D721Med (cell line): ENCODE data around the gene GRIK4.

Source experiments
- DNase-seq: peaks from one replicate; pipeline ENCODE4 v3.0.0; 2011; ENCODE audit warnings: low spot score; ENCODE audit not compliant: insufficient read length
- FAIRE-seq: peaks from 2 replicates; lab custom pipeline; 2011; peaks lifted over from hg19 to GRCh38; lab: Jason Lieb, UNC
- TF ChIP-seq, protein P1 (sequence below): IDR thresholded peaks from 2 replicates; pipeline ENCODE4 v1.5.1; 2012; ENCODE audit warnings: mild to moderate bottlenecking, control low read depth; ENCODE audit not compliant: insufficient read depth; ENCODE audit errors: missing control alignments

The GRIK4 gene

DNA sequence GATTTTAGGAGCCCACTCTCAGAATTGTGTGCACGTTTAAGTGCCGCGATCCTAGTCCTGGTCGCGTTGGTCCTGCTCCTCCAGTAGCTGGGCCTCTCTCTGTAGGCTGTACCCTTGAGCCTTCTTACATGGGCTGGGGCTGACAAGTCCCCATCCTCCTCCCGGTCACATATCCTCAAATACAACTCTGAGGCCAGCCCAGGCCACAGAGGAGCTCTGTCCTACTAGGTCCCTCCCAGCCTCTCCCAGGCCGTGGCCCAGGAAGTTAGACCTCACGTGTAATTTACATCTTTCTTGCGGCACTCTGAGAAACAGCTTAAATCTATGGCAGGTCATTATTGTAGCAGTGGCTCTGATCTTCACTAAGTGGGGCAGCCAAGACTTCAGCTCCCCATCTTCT lies 305.2 kb downstream of the GRIK4 start:
- no peak for FAIRE-seq
- DNase-seq, result no peak
- TF ChIP-seq, protein P1, sequence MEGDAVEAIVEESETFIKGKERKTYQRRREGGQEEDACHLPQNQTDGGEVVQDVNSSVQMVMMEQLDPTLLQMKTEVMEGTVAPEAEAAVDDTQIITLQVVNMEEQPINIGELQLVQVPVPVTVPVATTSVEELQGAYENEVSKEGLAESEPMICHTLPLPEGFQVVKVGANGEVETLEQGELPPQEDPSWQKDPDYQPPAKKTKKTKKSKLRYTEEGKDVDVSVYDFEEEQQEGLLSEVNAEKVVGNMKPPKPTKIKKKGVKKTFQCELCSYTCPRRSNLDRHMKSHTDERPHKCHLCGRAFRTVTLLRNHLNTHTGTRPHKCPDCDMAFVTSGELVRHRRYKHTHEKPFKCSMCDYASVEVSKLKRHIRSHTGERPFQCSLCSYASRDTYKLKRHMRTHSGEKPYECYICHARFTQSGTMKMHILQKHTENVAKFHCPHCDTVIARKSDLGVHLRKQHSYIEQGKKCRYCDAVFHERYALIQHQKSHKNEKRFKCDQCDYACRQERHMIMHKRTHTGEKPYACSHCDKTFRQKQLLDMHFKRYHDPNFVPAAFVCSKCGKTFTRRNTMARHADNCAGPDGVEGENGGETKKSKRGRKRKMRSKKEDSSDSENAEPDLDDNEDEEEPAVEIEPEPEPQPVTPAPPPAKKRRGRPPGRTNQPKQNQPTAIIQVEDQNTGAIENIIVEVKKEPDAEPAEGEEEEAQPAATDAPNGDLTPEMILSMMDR, result no peak

DNA sequence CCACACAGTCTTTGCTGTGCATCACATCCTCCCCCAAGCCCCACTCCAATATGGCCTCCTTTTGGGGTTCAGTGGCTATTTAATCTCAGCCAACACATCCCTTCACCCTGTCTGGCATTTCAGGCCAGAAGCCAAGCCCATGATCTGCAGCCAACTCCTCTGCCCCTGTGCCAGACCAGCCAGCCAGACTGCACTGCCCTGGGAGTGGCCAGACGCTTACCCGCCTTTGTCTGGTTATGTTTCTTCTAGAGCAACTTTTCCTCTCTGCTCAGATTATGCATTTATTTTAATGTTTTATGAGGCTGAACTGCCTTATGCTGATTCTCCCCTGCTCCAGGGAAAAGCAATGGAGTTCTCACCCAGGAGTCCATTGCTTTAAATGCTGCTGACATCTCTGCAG lies 305.6 kb downstream of the GRIK4 start:
- TF ChIP-seq, protein P1, result no peak
- DNase-seq, result no peak
- no peak for FAIRE-seq

DNA sequence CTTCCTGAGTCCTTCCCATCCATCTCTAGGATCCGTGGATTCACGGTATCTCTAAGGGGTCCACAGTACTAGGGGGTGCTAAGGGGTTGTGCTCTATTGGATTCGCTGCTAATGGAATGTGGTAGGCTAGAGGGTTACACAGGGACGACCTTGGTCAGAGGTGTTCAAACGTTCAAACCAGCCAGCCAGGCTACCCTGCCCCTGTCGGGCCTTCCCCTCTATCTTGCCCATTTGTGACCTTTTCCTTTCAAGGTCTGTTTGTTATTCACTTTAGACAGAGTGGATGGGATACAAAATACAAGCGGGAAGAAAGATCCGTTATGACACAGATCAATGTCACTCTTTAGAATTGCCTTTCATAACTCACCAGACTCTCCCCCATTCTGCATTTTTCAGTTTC lies 306.5 kb downstream of the GRIK4 start:
- TF ChIP-seq, protein P1, result no peak
- DNase-seq, result no peak
- FAIRE-seq, result no peak

DNA sequence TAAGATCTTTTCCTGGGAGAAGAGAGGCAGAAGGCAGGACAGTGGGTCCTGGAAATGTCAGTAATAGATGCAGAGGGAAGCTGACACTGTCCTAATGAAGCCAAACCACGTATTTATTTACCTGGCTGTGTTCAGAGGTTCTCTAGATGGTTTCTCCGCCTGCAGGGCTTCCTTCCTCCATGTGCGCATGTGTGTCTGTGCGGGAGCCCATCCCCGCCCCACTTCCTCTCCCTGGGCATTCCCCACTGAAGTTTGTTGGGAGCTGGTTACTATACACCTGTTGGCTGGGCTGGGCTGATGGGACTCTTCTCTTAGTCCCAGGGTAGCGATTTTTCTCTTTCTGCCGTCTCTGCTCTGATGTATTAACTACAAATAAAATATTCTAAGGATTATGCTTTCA lies 307.5 kb downstream of the GRIK4 start:
- DNase-seq (no peak), FAIRE-seq (no peak)
- TF ChIP-seq, protein P1, result no peak

DNA sequence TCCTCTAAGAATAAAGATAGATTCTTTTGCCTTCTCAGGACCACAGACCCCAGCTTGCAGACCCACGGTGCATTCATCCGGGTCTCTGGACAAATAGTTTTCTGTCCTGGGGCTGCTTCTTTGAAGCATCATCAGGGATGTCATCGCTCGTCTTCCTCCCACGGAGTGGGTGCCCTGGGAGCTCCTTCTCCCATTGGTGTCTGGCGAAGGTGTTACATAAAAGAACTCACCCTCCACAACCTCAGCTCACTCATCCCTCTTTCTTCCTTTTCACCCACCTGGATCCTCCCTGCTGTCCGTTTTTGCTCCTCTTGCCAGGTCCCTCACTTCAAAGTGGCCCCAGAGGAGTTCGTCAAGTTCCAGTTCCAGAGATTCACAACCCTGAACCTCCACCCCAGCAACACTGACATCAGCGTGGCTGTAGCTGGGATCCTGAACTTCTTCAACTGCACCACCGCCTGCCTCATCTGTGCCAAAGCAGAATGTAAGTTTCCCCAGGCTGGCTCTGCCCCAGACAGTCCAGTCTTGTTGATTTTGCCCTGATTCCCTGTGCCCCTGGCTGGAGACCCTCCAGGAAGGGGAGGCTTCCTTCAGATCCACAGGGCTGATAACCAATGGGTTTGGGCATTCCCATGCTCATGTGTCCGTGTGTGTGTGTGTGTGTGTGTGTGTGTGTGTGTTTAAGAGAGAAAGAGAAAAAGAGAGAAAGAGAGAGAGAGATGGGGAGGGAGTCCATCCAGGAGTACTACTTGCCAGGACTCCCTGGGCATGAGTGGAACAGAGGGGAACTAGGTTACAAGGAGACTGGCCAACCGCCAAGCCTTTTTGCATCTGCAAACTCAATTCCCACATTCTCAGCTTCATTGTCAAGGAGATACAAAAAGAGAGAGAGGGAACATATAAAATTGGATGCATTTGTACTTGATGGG lies 308.2 kb downstream of the GRIK4 start:
- FAIRE-seq, result no peak
- TF ChIP-seq, protein P1, result no peak
- no peak for DNase-seq

DNA sequence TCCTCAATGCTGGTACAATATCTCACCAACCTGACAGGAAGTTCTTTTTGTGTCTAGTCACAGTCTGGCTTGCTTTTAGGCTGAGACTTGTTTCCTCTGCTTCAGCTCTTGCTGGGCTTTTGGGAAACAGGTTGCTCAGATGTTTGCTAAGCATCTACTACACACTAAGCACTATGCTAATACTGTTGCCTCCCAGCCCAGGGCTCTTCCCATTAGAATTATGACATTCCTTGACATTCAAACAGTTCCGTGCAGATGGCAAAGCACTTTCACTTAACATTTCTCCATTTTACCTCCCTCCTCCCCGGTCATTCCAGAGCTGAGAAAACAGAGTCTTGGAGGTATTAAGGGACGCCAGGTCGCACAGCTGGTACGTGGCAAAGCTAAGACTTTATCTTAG lies 311.6 kb downstream of the GRIK4 start:
- DNase-seq, result no peak
- TF ChIP-seq, protein P1, result no peak
- no peak for FAIRE-seq

DNA sequence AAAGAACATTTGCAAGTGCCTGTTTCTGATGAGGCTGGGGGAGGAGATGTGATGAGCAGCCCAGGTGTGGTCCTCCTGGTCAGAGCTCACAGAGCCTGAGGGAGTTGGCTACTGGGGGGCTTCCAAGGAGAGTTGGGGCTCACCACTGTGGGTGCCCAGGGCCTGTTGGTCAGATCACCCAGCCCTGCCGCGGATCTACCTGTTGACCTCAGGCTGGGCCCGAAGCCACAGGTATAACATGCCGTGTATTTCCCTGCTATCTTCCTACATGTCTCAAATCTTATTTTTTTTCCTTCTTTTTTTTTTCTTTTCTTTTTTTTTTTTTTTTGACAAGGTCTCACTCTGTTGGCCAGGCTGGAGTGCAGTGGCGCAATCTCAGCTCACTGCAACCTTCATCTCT lies 312.7 kb downstream of the GRIK4 start:
- TF ChIP-seq, protein P1, result no peak
- no peak for FAIRE-seq
- no peak for DNase-seq
